GM19455 (cell line): ENCODE data around the gene CACNA2D3.

Experiments used
- ATAC-seq: cut with Tn5 transposase; IDR thresholded peaks from one replicate; pipeline ENCODE4 v1.9.1; 2021; ENCODE audit not compliant: unreplicated experiment

Gene CACNA2D3

DNA sequence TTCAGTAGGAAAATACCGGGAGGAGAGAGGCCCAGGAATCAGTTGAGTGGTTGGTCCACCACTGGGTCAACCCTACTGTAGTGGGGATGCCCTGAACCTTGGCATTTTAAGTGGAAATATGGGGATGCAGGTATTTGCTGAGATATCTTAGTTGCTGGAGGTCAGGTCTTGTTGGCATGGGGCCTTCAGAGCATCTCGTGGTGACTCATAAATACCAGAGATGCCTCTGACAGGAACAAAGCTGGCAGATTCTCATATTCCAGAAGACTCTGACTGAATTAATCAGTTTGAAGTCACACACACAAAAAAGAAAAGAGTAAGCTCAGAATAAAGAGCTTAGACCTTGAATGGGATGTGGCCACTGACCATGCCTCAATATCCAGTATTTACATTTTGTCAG, 91.6 kb downstream of the CACNA2D3 start:
- ATAC-seq = no peak

DNA sequence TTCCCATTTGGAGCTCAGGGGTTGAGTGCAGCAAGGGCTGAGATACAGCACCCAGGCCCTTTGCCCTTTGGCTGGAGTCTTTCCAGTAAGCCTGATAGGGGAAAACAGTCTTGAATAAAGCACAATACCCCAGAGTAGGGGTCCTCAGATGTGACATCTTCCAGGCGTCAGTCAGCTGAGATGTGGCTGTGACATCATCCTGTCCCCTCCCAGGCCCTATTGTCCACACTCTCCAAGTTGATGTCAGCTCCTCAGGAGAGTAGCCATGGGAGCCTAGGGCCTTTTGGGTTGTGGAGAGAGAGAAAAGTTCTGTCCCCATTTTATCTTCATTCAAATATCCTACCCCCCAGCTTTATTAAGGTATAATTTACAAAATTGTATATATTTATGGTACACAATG, 92.5 kb downstream of the CACNA2D3 start:
- no peak for ATAC-seq

DNA sequence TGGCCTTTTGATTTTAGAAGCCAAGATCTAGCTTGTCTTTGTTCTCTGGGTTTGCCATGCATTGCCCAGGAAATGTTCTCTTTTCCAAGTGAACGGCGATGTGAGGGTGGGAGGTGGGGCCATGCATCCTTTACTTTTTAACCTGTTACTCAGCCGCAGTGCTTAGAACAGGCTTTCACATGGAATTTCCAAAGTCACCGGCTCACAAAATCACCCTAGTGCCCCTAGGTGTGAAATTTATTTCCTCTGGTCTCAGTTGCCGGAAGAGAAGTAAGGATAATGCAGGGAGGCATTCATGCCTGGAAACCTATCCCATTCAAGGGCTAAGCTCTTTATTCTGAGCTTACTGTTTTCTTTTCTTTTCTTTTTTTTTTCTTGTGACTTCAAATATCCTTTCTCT, 93.2 kb downstream of the CACNA2D3 start:
- no peak for ATAC-seq

DNA sequence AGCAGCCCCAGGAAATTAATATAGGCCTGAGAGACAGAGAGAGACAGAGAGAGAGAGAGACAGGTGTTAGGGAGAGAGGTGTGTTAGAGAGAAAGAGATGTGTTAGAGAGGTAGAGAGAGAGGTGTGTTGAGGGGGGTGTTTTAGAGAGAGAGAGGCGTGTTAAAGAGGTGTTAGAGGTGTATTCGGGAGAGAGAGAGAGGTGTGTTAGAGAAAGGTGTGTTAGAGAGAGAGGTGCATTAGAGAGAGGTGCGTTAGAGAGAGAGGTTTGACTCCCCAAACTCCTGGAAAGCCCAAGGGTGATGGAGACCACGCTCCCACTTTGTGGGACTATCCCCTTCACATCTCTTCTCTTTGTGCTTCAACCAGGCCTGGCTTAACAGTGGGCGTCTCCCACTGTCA, 95.5 kb downstream of the CACNA2D3 start:
- no peak for ATAC-seq

DNA sequence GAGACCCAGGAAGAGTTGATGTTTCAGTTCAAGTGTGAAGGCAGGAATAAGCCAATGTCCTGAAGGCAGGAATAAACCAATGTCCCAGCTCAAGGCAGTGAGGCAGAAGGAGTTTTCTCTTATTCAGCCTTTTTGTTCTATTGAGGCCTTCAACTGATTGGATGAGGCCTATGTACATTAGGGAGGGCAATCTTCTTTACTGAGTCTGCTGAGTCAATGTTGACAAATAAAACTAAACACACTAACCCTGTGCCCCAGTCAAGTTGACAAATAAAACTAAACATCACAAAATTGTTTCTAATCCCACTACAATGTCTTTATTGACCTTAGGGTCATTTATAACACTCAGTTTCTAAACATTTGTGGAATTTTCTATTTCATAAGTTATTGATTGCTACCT, 100.0 kb downstream of the CACNA2D3 start:
- no peak for ATAC-seq

DNA sequence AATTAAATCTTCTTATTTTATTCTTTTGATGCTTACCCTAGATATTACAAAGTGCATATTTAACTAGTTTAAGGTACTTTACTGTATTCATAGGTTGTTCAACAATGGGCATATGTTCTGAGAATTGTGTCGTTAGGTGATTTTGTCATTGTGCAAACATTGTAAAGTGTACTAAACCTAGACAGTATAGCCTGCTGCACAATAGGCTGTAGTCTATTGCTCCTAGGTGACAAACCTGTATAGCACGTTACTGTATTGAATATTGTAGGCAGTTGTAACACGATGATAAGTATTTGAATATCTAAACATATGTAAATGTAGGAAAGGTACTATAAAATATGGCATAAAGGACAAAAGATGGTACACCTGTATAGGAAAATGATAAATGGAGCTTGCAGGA, 100.7 kb downstream of the CACNA2D3 start:
- ATAC-seq = no peak

DNA sequence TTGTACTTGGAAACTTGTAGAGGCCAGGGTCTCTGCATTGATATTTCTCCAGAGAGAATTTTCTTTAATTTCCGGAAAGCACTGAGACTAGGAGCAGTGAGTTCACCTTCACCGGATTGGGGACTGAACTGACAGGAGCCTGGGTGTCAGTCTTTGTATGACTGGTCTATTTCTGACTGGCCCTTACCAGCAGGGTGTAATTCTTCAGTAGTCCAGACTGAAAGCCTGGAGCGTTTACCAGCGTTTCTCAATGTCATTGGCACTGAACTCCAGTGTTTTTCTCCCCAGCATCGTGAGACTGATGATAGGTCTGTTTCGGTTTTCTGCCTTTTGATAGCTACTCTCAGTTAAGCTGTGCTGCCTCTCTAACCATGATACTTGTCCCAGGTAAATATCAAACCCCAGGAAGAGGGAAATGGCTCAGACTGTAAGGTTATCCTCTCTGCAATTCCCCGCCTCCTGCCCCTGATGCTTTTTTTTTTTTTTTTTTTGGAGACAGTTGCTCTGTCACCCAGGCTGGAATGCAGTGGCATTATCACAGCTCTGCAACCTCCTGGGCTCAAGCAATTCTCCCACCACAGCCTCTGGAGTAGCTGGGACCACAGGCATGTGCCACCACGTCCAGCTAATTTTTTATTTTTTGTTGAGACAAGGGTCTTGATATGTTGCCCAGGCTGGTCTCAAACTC, 103.6 kb downstream of the CACNA2D3 start:
- ATAC-seq = no peak

DNA sequence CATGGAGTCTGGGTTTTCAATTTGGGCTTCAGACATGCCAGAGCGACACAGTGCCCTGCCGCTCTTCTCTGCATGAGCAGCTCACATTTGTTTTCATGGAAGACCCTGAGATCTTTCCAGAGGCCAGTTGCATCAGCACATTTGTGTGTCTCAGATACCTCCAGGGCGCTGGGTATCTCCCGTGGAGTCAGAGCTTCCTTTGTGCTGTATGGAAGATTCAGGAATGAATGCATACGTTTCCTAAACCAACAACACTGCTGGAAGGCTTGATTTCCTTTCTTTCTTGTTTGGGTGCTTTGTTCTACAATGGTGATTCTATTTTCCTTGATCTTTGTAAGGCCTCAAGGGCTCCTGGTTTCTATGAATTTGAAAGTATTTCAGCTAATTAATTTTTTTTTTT, 106.5 kb downstream of the CACNA2D3 start:
- no peak for ATAC-seq

DNA sequence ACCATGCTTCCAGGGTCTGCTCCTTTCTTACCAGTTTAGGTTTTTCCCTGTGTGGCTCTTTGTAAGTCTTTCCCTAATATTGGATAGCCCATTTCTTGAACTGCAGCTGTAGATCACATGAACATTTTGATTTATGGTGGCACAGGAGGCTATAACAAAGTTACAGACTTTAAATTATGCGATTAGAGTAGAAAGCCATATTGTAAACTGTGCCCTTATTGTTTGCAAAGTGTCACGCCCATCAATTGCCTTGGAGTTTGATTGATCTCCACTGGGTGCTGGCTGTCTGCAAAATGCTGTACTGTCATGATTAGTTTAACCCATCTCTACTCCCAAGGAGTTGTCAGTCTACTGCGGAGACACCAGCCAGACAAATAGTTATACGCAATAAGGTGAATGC, 110.3 kb downstream of the CACNA2D3 start:
- ATAC-seq = no peak

DNA sequence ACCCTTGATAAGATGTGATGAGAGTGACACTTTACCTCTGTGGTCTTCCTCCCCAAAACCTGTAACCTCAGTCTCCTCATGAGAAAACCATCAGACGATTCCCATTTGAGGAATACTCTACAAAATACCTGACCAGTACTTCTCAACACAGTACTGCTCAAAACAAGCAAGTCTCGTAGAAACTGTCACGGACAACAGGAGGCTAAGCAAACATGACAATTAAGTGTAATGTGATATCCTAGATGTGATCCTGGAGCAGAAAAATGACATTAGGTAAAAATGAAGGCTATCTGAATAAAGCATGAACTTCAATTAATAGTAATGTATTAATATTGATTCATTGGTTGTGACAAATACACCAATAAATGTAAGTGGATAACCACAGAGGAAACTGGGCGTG, 113.6 kb downstream of the CACNA2D3 start:
- ATAC-seq = no peak

DNA sequence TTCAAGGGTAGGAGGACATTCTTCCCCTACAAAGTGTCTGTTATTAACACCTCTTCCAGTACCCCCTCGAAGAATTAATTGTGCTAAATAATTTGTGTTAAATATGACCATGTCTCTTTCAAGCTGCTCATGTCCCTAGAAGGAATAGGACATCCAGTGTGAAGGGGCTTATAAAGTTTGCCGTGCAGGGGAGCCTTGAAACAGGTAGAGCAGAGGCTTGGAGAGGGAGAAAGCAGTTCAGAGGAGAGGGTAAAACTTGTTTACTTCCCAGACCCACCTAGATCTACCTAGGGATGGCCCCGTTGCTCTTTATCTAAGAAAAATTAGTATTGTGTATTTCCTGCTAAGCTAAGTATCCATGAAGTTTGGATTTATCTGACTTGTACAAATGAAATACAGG, 114.8 kb downstream of the CACNA2D3 start:
- no peak for ATAC-seq

DNA sequence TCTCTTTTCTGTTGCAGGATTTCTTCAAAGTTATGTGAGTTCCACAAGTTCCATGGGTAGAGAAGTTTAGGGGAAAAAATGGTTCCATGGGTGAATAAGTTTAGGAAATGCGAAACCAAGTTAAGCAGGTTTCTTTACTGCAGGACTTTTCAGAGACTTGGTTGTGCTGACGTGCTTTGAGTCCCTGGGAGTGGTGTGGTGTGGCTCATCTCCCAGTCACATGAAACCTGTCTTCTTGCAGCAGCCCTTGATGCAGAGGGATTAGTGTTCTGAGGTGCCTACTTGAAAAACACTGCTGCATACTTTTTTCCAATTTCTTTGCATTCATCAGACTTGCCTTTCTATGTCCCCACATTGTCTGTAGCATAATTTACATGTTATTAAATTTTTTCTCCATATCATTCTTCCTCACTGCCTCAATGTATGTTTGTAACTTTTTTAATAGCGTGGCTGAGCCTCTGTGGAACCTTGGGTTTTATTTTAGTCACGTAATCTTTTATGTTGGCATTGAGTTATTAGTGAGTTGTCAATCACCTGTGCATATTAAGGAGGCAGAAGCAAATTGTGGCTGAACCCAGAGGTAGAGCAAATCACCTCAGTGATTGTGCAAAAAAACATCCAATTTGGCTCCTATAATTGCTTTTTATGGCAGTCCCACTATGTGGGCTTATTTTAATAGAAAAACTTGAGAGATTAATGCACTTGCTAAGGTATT, 115.6 kb downstream of the CACNA2D3 start:
- no peak for ATAC-seq

DNA sequence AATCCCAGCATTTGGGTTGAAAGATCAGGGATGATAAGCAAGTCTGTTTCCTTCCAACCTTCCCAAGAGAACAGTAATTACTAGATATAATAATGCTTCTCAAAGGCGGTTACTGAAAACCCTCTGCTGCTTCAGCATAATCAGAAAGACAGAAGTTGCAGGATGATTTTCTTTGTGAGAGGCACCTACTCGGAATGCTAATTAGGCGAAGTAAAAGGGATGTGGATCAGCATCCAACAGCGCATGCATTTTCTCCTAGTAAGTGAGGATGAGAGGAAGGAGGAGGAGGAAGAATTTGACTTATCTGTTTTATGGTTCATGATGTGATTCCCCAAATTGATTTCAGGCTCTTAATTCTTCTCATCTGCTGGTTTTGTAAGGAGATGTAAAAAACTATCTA, 118.0 kb downstream of the CACNA2D3 start:
- no peak for ATAC-seq

DNA sequence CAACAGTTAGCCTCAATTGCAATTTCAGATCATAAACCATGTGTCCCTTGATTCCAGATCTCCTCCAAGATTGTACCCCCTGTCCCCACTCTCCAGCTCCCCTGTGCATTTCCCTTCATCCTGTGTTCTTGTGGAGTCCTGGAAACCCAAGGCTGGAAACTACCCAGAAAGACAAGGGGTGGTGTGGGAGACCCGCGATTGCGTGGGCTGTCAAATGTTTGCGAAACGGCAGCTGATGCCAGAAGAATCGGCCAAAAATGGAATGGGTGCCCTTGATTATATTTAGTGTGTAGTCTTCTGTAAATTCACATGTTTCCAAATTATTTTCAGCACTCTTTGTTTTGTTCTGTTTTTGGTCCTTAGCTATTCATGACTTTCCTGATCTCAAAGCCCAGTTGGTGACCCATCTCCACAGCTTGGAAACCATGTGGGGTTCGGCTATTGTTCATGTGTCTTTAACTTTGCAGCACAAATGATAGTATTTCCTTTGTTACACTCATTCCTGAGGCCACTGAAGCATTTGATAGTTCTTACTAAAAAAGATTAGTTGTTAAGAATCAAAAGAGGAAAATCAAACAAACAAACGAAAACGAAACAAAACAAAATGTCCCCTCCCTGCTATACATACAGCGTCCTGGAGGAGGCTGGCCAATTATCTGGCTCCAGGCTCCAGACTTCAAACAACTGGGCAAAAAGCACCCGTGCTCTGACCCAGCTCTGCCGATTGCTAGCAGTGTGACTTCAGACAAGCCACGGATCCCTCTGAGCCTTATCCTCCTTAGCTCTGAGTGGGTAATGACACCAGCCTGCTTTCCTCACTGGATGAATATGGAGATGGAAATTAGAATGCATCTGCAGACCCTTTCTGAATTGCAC, 120.9 kb downstream of the CACNA2D3 start:
- no peak for ATAC-seq

DNA sequence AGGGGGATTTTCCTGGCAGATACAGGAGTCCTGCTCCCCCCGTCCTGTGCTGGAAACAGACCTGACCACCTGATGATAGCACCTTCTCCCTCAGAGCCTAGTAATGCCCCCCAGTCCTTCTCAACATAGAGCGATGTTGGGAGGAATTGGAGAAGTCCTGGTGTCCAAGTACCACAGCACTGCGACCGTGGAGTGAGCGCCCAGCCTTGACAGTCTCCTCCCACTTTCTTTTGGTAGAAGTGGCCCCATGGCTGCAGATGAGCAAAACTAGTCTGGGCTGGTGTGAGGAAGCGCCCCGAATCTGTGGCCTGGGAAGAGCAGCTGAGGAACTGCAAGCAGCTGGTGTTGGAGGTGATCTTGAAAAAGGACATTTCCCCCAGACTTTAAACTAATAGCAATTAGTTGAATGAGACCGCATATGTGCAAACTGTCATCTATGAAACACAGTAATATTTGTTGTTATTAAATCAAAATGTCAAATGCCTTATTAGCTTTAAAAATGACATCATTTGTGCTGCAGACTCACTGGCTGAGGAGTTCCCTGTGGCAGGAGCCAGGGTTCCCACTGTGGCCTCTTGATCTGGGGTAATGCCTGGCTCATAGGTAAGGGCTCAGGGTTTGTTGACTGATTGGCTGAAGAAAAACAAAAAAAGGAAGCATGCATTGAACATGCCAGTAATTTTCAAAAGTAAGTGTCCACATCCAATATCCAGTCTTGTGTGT, 121.8 kb downstream of the CACNA2D3 start:
- ATAC-seq = no peak

DNA sequence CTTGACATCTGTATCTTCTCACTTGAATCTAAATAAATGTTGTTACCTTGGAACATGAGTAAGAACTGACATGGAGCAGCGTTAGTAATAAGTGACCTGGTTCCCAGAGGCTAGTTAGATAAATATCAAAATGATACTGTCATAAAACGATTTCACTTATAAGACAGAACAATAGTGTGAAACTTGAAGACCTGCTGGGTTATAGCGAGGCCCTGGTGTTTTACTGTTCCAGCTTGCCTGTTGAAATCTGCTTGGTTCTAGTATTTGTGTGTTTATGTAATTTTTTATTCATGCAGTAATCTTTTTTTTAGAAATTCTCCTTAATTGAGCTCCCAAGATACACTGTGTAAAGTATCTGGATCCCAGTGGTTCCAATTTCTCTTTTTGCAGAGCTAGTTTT, 129.4 kb downstream of the CACNA2D3 start:
- no peak for ATAC-seq

DNA sequence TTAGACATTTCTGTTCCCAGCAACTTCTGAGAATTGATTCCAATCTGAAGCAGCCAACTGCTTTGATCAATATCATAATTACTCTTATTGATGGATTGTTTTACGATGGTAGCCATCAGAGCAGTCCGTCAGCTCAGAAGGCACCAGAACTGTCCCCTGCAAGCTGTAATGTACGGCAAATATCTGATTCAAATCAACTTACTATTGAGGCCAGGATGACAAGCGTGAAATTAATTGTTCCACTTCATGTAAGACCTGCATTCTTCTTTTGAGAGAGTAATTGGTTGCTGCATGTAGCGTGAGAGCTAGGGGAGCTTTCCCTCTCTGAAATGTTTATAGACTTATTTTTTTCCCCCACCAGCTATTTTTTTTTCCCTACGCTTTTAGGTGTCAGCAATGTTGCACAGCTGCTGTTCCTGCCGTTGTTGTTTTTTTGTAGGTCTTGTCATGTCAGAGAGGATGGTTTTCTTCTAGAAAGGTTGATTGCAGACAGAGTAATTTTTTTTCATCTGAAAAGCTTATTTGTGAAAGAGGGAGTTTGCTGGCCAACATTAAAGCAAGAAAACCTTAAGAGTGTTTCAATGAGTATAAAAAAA, 134.9 kb downstream of the CACNA2D3 start:
- ATAC-seq = no peak

DNA sequence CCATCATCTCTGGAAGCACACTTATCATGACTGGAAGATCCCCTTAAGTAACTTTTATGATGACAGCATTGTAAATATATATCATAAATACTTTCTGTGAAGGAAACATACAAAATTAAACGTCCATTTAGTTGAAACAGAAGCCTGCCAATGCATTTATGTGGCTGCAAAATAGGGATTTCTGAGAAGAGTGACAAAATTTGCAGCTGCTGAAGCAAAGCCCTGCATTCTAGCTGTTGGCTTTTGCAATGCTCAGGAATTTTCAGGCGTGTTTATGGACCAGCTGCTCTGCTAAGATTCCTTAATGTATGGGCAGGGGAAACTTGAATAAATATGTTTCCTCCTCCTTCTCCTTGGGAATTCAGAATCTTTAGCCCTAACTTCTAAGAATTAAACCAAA, 137.3 kb downstream of the CACNA2D3 start:
- ATAC-seq = no peak

DNA sequence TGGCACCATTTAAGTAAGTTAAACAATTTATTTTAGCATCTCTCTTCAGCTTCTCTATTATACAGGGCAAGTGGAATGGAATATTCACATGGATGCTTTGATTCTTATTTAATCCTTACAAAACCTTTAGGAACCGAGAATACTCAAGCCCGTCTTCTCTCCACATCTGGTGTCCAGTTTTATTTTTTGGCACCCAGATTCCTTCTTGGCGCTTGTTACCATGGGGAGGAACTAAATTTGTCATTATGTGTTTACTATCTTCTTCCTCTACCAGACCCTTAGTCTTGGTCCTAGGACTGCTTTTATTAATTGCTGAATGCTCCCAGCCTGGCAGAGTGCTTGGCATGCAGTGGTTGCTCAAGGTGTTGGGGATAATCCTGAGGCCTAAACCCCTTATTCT, 138.8 kb downstream of the CACNA2D3 start:
- ATAC-seq = no peak

DNA sequence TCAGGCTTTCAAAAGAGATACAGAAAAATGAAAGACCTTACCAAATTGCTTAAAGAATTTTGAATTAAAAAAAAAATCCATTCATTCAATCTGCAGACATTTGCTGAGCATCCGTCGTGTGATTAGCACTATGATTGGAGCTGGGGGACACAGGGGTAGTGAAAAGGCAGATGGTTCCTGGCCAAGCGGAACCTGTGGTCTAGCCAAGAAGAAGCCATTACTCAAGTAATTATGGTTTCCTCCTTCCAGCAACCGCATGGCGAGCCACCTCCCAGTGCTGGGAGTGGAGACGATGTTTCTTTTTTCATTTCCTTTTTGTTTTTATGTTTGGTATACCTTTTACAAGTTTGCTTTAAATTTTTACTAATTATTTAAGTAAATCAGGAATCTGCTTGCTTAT, 140.2 kb downstream of the CACNA2D3 start:
- ATAC-seq = no peak

DNA sequence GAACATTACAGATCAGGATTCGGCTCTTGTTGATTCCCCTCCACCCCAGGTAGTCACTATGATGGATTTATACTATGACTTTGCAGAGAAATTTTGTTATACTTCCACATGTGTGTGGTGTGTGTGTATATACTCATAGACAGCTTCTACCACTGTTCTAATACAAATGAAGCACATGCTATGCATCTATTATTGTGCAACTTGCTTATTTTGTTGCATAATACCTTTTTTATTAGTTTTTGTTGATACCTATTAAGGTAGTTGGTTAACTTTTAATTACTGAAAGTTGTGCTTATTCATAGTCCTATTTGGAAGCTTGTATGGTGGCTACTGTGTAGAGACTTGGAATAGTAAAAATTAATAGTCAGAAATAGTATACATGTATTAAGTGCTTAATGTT, 140.6 kb downstream of the CACNA2D3 start:
- ATAC-seq = no peak
